Measurements from ENCODE around the gene TMCO2. TPM values are rescaled to one million over a fixed set of nuclear protein-coding genes. Genes with fewer than 3 reads are reported as not detected.
A peak's percentile ranks its signal among the peaks of the same experiment; 100 is the strongest.

The TMCO2 gene
- total and polyA plus RNA-seq, 5 donors = not detected

DNA sequence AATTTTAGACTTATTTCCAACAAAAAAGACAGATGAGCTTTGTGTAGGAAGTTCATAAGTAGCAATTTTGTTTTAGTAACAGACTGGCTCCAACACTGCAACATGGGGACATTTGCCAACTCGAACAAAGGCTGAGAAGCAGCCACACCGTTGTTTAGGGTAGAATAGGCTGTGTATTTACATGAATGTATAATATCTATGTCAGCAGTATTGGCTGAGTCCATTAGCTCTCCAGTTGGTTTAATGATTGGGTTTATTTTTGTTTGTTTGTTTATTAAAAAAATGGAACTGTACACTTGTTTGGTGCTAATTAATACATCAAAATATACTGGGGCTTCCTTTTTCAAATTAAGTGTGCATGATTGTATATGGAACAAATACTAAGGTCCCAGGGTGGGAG lies 7.3 kb upstream of the TMCO2 start:
- WGBS = 88% methylated on average over 2 of the region's 2 CpGs
- H3K4me3 ChIP-seq (ENCODE audit: low read length) = no peak overlapping the region
- no peaks in the 10 kb centered on the region for H3K27me3 ChIP-seq (ENCODE audit: control insufficient read depth, insufficient read depth)
- H3K27ac ChIP-seq (ENCODE audit: low read length) = no peak overlapping the region
- no peak for ATAC-seq
- intact Hi-C loops (cut with DNase I) = no loop called here
- peaks cover 2% of the 10 kb centered on the region for H3K4me1 ChIP-seq (ENCODE audit: control insufficient read depth, insufficient read depth, low read length)
- no peaks in the 10 kb centered on the region for H3K9me3 ChIP-seq (ENCODE audit: control insufficient read depth, low read length)
- DNase-seq = no peak

DNA sequence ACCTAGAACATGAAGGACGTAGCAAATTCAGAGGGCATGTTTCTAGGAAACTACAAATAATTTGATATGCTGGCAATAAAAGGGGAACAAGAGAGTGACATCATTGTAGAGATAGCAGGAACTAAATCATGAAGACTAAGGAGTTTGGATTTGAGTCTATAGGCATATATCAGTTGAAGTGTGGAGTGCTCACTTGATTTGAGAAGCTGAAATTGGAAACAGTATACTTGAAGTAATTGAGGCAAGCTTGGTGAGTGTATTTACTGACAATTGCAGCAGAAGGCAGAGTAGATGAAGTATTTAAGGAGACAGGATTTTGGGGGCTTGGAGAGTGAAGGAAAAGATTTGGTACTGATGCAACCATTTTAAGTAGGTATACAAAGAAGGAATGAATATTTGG lies 6.4 kb upstream of the TMCO2 start:
- Histone ChIP-seq H3K27me3 (ENCODE audit: control insufficient read depth, insufficient read depth) (no peaks in the 10 kb centered on the region), H3K27ac (ENCODE audit: low read length) (no peak overlapping the region), H3K9me3 (ENCODE audit: control insufficient read depth, low read length) (no peaks in the 10 kb centered on the region), H3K4me1 (ENCODE audit: control insufficient read depth, insufficient read depth, low read length) (peaks cover 2% of the 10 kb centered on the region), H3K4me3 (ENCODE audit: low read length) (no peak overlapping the region)
- 79% methylated on average over 1 of the region's 1 CpG for WGBS
- DNase-seq = no peak
- no peak for ATAC-seq
- intact Hi-C loops (cut with DNase I) = no loop called here

- no peak for ATAC-seq
- Histone ChIP-seq H3K4me3 (ENCODE audit: low read length) (no peak overlapping the region), H3K27ac (ENCODE audit: low read length) (no peak overlapping the region), H3K4me1 (ENCODE audit: control insufficient read depth, insufficient read depth, low read length) (peaks cover 2% of the 10 kb centered on the region), H3K27me3 (ENCODE audit: control insufficient read depth, insufficient read depth) (no peaks in the 10 kb centered on the region), H3K9me3 (ENCODE audit: control insufficient read depth, low read length) (no peaks in the 10 kb centered on the region)
- intact Hi-C loops (cut with DNase I) = no loop called here
- DNase-seq = no peak
- WGBS = 47% methylated on average over 2 of the region's 2 CpGs
These were observed 4.4 kb upstream of the TMCO2 start for GRCh38 chr1:40243351-40243750.

- no peaks in the 10 kb centered on the region for H3K9me3 ChIP-seq (ENCODE audit: control insufficient read depth, low read length)
- DNase-seq = no peak
- 68% methylated on average over 4 of the region's 4 CpGs for WGBS
- H3K4me1 ChIP-seq (ENCODE audit: control insufficient read depth, insufficient read depth, low read length) = peaks cover 2% of the 10 kb centered on the region
- no peak overlapping the region for H3K4me3 ChIP-seq (ENCODE audit: low read length)
- intact Hi-C loops (cut with DNase I) = no loop called here
- H3K27ac ChIP-seq (ENCODE audit: low read length) = no peak overlapping the region
- H3K27me3 ChIP-seq (ENCODE audit: control insufficient read depth, insufficient read depth) = no peaks in the 10 kb centered on the region
- ATAC-seq = no peak
These were observed 3.5 kb upstream of the TMCO2 start for GRCh38 chr1:40244138-40244744.

DNA sequence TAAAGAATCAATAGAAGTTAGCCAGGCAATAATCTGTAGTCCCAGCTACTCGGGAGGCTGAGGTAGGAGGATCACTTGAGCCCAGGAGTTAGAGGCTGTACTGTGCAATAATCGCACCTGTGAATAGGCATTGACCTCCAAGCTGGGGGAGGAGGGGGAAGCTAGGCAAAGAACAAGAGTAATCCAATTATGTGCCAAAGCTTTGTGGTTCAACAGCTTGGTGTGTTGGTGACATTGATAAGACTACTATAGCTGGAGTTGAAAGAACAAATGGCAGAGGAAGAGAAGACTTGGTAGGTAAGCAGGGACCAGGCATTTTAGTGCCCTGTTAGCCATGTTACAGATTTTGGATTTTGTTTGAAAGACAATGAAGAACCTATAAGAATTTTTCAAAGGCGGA lies 2.1 kb upstream of the TMCO2 start:
- WGBS = 97% methylated on average over 3 of the region's 3 CpGs
- H3K4me3 ChIP-seq (ENCODE audit: low read length) = no peak overlapping the region
- DNase-seq (no peak), ATAC-seq (no peak)
- intact Hi-C loops (cut with DNase I) = no loop called here
- no peaks in the 10 kb centered on the region for H3K9me3 ChIP-seq (ENCODE audit: control insufficient read depth, low read length)
- H3K4me1 ChIP-seq (ENCODE audit: control insufficient read depth, insufficient read depth, low read length) = peaks cover 2% of the 10 kb centered on the region
- H3K27me3 ChIP-seq (ENCODE audit: control insufficient read depth, insufficient read depth) = no peaks in the 10 kb centered on the region
- H3K27ac ChIP-seq (ENCODE audit: low read length) = no peak overlapping the region

DNA sequence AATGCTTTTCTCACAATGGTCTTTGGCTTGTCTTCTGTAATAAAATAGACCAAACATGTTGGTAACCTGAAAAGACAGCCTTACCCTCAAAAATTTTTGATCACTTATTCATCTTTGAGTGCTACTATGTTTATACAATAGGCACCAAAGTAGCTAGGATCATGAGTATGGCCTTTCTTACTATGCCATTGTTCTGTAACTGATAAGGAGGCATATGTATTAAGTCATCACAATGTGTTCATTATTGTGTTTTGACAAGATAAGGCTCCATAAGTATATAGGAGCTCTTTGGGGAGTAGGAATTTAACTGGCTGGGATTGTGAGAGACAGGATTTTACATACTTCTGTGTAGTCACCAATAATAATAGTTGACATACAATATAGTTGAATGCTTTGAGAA lies 675 bp downstream of the TMCO2 start:
- intact Hi-C loops (cut with DNase I) = no loop called here
- Histone ChIP-seq H3K4me1 (ENCODE audit: control insufficient read depth, insufficient read depth, low read length) (peaks cover 2% of the 10 kb centered on the region), H3K9me3 (ENCODE audit: control insufficient read depth, low read length) (no peaks in the 10 kb centered on the region)

DNA sequence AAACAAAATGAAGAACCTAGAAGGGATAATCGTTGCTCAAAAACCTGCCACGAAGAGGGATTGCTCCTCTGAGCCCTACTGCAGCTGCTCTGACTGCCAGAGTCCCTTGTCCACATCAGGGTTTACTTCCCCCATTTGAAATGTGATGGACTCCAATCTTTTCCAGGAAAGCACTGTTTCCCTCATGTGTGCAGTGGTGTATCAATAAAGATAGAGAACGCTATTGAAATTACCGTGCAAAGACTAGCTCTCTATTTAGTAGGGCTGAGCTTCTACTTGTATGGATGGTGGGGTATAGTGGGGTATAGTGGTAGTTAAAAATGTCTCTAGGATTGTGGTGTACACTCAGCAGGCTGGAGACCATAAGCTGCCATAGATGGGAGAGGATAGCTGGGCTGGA lies 3.7 kb downstream of the TMCO2 start:
- DNase-seq = no peak
- ATAC-seq = no peak
- H3K4me1 ChIP-seq (ENCODE audit: control insufficient read depth, insufficient read depth, low read length) = no peaks in the 10 kb centered on the region
- no peaks in the 10 kb centered on the region for H3K9me3 ChIP-seq (ENCODE audit: control insufficient read depth, low read length)
- no peak overlapping the region for H3K4me3 ChIP-seq (ENCODE audit: low read length)
- H3K27ac ChIP-seq (ENCODE audit: low read length) = no peak overlapping the region
- intact Hi-C loops (cut with DNase I) = no loop called here
- H3K27me3 ChIP-seq (ENCODE audit: control insufficient read depth, insufficient read depth) = no peaks in the 10 kb centered on the region
- WGBS = 69% methylated on average over 4 of the region's 4 CpGs

More for the DNA sequence above, 675 bp downstream of the TMCO2 start:
- ATAC-seq = no peak
- no peaks in the 10 kb centered on the region for H3K27me3 ChIP-seq (ENCODE audit: control insufficient read depth, insufficient read depth)
- DNase-seq = no peak
- H3K4me3 ChIP-seq (ENCODE audit: low read length) = no peak overlapping the region
- no peak overlapping the region for H3K27ac ChIP-seq (ENCODE audit: low read length)

DNA sequence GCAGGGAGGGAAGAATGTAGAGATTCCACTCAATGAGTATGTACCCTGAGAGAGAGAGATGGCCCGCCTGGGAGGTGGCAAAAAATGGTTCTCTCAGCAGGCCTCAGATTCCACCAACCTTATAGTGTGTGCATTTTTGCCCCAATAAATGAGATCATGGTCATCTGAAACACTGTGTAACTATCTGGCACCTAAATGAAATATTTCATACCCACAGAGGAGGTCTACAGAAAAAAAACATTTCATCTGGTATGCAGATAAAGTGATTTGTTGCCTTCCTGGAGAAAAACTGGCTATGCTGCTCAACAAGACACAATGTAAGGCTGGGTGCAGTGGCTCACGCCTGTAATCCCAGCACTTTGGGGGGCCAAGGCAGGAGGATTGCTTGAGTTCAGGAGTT lies 4.9 kb downstream of the TMCO2 start:
- DNase-seq (no peak), ATAC-seq (no peak)
- no peaks in the 10 kb centered on the region for H3K27me3 ChIP-seq (ENCODE audit: control insufficient read depth, insufficient read depth)
- WGBS = 92% methylated on average over 2 of the region's 2 CpGs
- no peaks in the 10 kb centered on the region for H3K9me3 ChIP-seq (ENCODE audit: control insufficient read depth, low read length)
- intact Hi-C loops (cut with DNase I) = no loop called here
- H3K4me3 ChIP-seq (ENCODE audit: low read length) = no peak overlapping the region
- no peaks in the 10 kb centered on the region for H3K4me1 ChIP-seq (ENCODE audit: control insufficient read depth, insufficient read depth, low read length)
- no peak overlapping the region for H3K27ac ChIP-seq (ENCODE audit: low read length)

DNA sequence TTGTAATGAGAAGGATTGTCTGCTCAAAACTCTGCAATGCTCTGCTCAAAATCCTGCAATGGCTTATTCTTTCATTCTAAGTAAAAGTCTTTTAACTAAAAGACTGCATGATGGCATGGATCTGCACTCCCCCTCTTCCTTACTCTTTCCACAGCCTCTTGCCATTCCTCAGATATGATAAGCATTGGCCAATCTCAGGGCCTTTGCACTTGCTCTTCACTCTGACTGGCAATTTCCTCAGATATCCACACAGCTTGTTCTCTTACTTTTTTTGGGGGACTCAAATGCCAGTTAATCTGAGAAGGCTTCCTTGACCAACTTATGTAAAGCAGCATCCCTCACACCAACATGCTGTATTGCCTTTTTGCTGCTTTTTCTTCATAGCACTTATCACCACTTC lies 7.5 kb downstream of the TMCO2 start:
- Histone ChIP-seq H3K27ac (ENCODE audit: low read length) (no peak overlapping the region), H3K27me3 (ENCODE audit: control insufficient read depth, insufficient read depth) (no peaks in the 10 kb centered on the region), H3K4me3 (ENCODE audit: low read length) (no peak overlapping the region), H3K4me1 (ENCODE audit: control insufficient read depth, insufficient read depth, low read length) (peaks cover 2% of the 10 kb centered on the region), H3K9me3 (ENCODE audit: control insufficient read depth, low read length) (no peaks in the 10 kb centered on the region)
- ATAC-seq = no peak
- intact Hi-C loops (cut with DNase I) = no loop called here
- DNase-seq = no peak

DNA sequence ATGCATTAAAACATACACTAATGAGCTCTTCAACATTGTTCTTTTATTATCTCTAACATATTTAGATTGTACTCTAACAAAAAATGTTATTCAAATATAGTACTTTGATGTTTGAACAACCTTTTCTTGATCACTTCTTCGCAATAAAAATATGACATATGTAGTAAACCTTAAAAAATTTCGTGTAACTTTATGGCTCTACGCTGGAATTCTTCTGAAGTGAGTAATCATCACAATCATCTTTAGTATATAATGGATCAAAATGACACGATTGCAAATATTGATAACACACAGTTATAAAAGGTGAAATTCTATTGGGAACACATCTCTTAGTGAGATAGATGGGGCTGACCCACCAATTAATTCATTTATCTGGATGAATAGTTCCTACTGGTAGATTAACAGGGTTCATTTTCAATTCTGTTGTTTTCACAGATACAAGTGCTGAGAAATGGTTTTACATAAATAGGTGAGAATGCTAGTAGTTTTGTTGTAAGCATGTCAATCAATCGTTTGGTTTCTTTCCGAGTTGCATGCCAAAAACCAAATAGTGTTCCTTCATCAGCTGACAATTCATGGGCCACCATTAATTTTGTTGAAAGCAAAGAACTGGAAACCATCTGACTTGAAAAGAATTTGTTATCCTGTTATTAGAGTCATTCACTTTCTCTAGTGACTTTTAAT lies 8.8 kb downstream of the TMCO2 start:
- ATAC-seq = no peak
- no peak for DNase-seq
- Histone ChIP-seq H3K4me3 (ENCODE audit: low read length) (peak overlapping the region; percentile 86), H3K9me3 (ENCODE audit: control insufficient read depth, low read length) (no peaks in the 10 kb centered on the region), H3K4me1 (ENCODE audit: control insufficient read depth, insufficient read depth, low read length) (peaks cover 2% of the 10 kb centered on the region), H3K27ac (ENCODE audit: low read length) (no peak overlapping the region), H3K27me3 (ENCODE audit: control insufficient read depth, insufficient read depth) (no peaks in the 10 kb centered on the region)
- 72% methylated on average over 6 of the region's 6 CpGs for WGBS
- intact Hi-C loops (cut with DNase I) = no loop called here

DNA sequence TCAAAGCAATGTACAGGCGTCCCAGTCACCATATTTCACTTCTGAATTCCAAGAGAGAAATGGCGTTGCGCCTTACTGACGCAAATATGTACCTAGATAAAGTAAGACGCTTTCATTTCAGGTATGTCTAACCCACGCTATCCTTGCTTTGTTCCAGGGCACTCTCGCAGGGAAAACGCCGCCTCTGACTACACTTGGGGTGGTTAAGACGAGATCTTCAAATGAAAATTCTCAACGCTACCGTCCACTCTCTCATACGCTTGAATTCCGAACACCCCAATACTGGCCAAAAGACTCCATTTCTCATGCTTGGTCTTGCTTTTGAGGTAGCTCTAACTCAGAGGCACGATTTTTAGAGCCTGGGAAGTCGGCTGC lies 9.6 kb downstream of the TMCO2 start:
- peak overlapping the region; percentile 86 for H3K4me3 ChIP-seq (ENCODE audit: low read length)
- H3K4me1 ChIP-seq (ENCODE audit: control insufficient read depth, insufficient read depth, low read length) = peaks cover 2% of the 10 kb centered on the region
- intact Hi-C loops (cut with DNase I) = no loop called here
- no peaks in the 10 kb centered on the region for H3K27me3 ChIP-seq (ENCODE audit: control insufficient read depth, insufficient read depth)
- no peaks in the 10 kb centered on the region for H3K9me3 ChIP-seq (ENCODE audit: control insufficient read depth, low read length)
- ATAC-seq = peak; percentile 11 to 15
- DNase-seq = peak in 1 of 3 donors; percentile 48
- WGBS = under 1% methylated on average over 16 of the region's 16 CpGs
- H3K27ac ChIP-seq (ENCODE audit: low read length) = peak overlapping the region; percentile 99
